ENCODE measurements around the gene LSAMP. TPM values are rescaled to one million over a fixed set of nuclear protein-coding genes. Genes with fewer than 3 reads are reported as not detected.

The LSAMP gene
- total RNA-seq, 4 donors from 2014 or later, result 1.2 to 3.0 (median 1.8) TPM

- H3K4me3 ChIP-seq, result no peak overlapping the region
- H3K27ac ChIP-seq (replicated peaks in 1 of 4), result no peak overlapping the region
- H3K36me3 ChIP-seq, result no peaks in the 10 kb centered on the region
- H3K9me3 ChIP-seq, result peaks cover 0 to 5% (median 2%) of the 10 kb centered on the region in 4 donors
- H3K4me1 ChIP-seq, result peaks cover 3 to 10% (median 9%) of the 10 kb centered on the region in 4 donors
- DNase-seq (ENCODE audit: extremely low spot score), result no peak
- no peaks in the 10 kb centered on the region for H3K27me3 ChIP-seq
- TF ChIP-seq EP300 (IDR thresholded peaks at IDR 0.05) (no peak), CTCF (IDR thresholded peaks at IDR 0.05) (peak; percentile 33 to 60 (median 49)), POLR2AphosphoS5 (IDR thresholded peaks at IDR 0.05) (no peak), POLR2A (IDR thresholded peaks at IDR 0.05; ENCODE audit: low read depth) (no peak)
- intact Hi-C loops (cut with DNase I), result no loop called here
- 30% methylated on average over 5 of the region's 5 CpGs for WGBS
Observed at GRCh38 chr3:116140100-116140689, 305.1 kb downstream of the LSAMP start.

DNA sequence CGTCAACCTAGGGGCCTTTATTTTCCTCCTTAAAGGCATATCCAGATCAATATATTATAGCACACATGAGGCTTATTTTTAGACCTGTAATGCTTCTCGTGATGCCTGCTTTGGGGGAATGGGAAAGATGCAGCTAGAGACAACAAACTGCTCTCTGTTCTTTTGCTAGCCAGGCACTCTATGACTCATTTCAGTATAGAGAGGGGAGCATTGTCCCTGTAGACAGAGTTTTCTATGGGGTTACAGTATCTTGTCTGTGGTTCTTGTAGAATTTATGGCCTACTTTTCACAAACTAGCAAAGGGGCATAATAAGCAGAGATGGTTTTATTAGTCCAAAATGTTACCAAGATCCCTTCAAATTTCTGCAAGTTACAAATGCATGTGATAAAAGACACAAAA lies 305.6 kb downstream of the LSAMP start:
- WGBS, result 91% methylated on average over 2 of the region's 2 CpGs
- Histone ChIP-seq H3K27ac (replicated peaks in 1 of 4) (no peak overlapping the region), H3K27me3 (no peaks in the 10 kb centered on the region), H3K36me3 (no peaks in the 10 kb centered on the region), H3K4me3 (no peak overlapping the region), H3K9me3 (no peaks in the 10 kb centered on the region), H3K4me1 (peaks cover 3 to 15% (median 11%) of the 10 kb centered on the region in 4 donors)
- DNase-seq (ENCODE audit: extremely low spot score), result no peak
- TF ChIP-seq POLR2A (IDR thresholded peaks at IDR 0.05; ENCODE audit: low read depth) (no peak), EP300 (IDR thresholded peaks at IDR 0.05) (no peak)
- intact Hi-C loops (cut with DNase I), result no loop called here

- TF ChIP-seq POLR2AphosphoS5 (IDR thresholded peaks at IDR 0.05), result peak in 1 of 2 donors; percentile 16
- no peak for TF ChIP-seq EP300 (IDR thresholded peaks at IDR 0.05)
- no peak for TF ChIP-seq CTCF (IDR thresholded peaks at IDR 0.05)
- TF ChIP-seq POLR2A (IDR thresholded peaks at IDR 0.05; ENCODE audit: low read depth), result no peak
- 26% methylated on average over 4 of the region's 4 CpGs for WGBS
- no peak for DNase-seq (ENCODE audit: extremely low spot score)
- H3K27ac ChIP-seq (replicated peaks in 1 of 4), result peak overlapping the region in 1 of 4 donors; percentile 9
- peaks cover 3 to 15% (median 11%) of the 10 kb centered on the region in 4 donors for H3K4me1 ChIP-seq
- H3K36me3 ChIP-seq, result no peaks in the 10 kb centered on the region
- no peak overlapping the region for H3K4me3 ChIP-seq
- H3K27me3 ChIP-seq, result no peaks in the 10 kb centered on the region
- intact Hi-C loops (cut with DNase I), result no loop called here
- H3K9me3 ChIP-seq, result no peaks in the 10 kb centered on the region
Observed at GRCh38 chr3:116135457-116136085, 309.7 kb downstream of the LSAMP start.

DNA sequence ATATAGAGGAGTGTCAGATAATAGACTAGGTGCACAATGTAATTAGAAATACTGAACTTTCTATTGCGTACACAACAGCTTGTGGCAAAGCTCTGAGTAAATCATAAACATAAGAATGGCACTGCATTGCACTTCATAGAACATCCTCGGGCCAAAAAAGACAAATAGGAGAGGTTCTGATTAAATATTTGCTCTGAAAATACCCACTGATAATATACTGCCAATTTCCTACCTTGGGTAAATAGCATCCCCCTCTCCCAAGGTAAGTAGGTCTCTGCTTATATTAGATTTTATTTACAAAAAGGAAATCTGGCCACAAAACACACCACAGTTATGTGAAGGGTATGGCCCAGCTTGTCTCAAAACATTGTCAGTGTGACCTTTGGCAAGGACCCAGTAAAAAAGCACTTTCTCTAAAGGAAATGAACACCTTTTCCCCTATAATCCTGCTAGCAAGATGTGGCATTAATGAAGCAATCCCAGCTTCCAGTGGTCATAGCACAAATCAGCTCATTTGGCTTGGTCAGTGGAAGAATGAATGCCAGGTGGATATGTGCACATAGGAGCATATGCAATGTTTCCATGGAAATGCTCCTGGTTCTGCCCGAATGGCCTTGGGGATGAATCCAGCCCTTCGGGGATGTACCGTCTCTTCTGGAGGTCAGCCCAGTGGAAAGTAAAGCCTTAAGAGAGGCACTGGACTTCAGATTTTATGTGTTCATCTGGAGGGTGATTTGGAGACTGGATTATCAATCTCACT lies 315.9 kb downstream of the LSAMP start:
- Histone ChIP-seq H3K36me3 (no peaks in the 10 kb centered on the region), H3K4me1 (no peaks in the 10 kb centered on the region), H3K27ac (replicated peaks in 1 of 4) (no peak overlapping the region), H3K9me3 (no peaks in the 10 kb centered on the region), H3K4me3 (no peak overlapping the region), H3K27me3 (no peaks in the 10 kb centered on the region)
- DNase-seq (ENCODE audit: extremely low spot score), result no peak
- TF ChIP-seq EP300 (IDR thresholded peaks at IDR 0.05) (no peak), POLR2A (IDR thresholded peaks at IDR 0.05; ENCODE audit: low read depth) (no peak), CTCF (IDR thresholded peaks at IDR 0.05) (no peak), POLR2AphosphoS5 (IDR thresholded peaks at IDR 0.05) (no peak)
- intact Hi-C loops (cut with DNase I), result no loop called here
- 88% methylated on average over 5 of the region's 5 CpGs for WGBS

DNA sequence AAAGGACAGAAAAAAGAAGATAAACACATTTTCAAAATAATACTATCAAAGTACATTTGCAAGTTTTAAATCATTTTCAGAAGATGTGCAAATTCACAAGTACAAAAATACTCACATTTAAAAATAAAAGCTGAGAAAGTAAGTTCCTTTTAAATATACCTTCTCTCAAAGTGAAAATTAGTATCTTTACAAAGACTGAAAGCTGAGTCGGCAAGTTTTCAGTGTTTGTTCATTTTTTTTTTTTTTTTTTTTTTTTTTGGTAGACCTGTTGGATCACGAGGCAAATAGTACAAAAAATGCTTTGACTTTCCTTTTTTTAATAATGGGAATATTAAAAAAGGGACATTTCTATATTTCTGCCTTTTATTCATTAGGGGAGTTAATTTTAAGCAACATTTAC lies 317.8 kb downstream of the LSAMP start:
- no peak for DNase-seq (ENCODE audit: extremely low spot score)
- intact Hi-C loops (cut with DNase I), result no loop called here
- WGBS, result 83% methylated on average over 2 of the region's 2 CpGs

More for the DNA sequence above, 317.8 kb downstream of the LSAMP start:
- Histone ChIP-seq H3K27me3 (no peaks in the 10 kb centered on the region), H3K9me3 (no peaks in the 10 kb centered on the region), H3K4me1 (no peaks in the 10 kb centered on the region), H3K27ac (replicated peaks in 1 of 4) (no peak overlapping the region), H3K36me3 (no peaks in the 10 kb centered on the region), H3K4me3 (no peak overlapping the region)
- TF ChIP-seq EP300 (IDR thresholded peaks at IDR 0.05) (no peak), POLR2AphosphoS5 (IDR thresholded peaks at IDR 0.05) (no peak), POLR2A (IDR thresholded peaks at IDR 0.05; ENCODE audit: low read depth) (no peak), CTCF (IDR thresholded peaks at IDR 0.05) (no peak)

All from esophagus muscularis mucosa (tissue), 4 donors.